Left colon (tissue), 2 donors: Measurements from ENCODE around the gene JDP2. TPM values are rescaled to one million over a fixed set of nuclear protein-coding genes. Genes with fewer than 3 reads are reported as not detected.

ENCODE experiments used
- ATAC-seq: fragments of 200-7000 bp; cut with Tn5 transposase; one replicate; pipeline ENCODE4 v1.9.1; 2020; ENCODE audit warnings: mild to moderate bottlenecking, moderate library complexity
- DNase-seq, 2 donors: peaks; one replicate each; pipeline ENCODE4 v3.0.0-alpha.2; 2020
- intact Hi-C, 2 donors: fragments of 100-400 bp; cut with DNase I in 1 of 2; cut with micrococcal nuclease in 1 of 2; formaldehyde crosslinking; loops; one replicate each; pipeline versions ENCODE4 v1.11.2 to v1.14.0; 2022; cut with DNase I, micrococcal nuclease
- total RNA-seq, 2 donors: library from RNA; stranded (reverse); fragmentation: NEBNext Ultra II Directional; extraction: Animal tissue kit (Norgen Biotek cat#: 25700); gene quantifications; one replicate each; pipeline ENCODE4 v1.2.1, GENCODE V29; 2021
- donor health status: DM: no; HTN: no; CAD: no.
- donor health status: DM: yes; HTN: yes; CAD: no.

The JDP2 gene
- total RNA-seq, 2 donors from 2014 or later, result 29.5 to 40.1 TPM

- intact Hi-C loops, result no loop called here
- DNase-seq (peak; percentile 70 to 84), ATAC-seq (peak; percentile 85)
Observed at GRCh38 chr14:75450381-75451276, 22.8 kb downstream of the JDP2 start.

- intact Hi-C loops, result no loop called here
- DNase-seq, result peak in 1 of 2 donors; percentile 30
- ATAC-seq, result no peak
Observed at GRCh38 chr14:75452324-75452723, 24.5 kb downstream of the JDP2 start.

GRCh38 chr14:75452900-75453816 lies 25.3 kb downstream of the JDP2 start:
- DNase-seq (peak in 1 of 2 donors; percentile 55), ATAC-seq (no peak)
- intact Hi-C loops, result no loop called here

GRCh38 chr14:75453817-75454434 lies 26.1 kb downstream of the JDP2 start:
- ATAC-seq (no peak), DNase-seq (no peak)
- intact Hi-C loops, result no loop called here

GRCh38 chr14:75454963-75455546 lies 27.2 kb downstream of the JDP2 start:
- intact Hi-C loops, result no loop called here
- DNase-seq, result peak in 1 of 2 donors; percentile 49
- no peak for ATAC-seq

- peak; percentile 13 for ATAC-seq
- intact Hi-C loops, result no loop called here
- DNase-seq, result no peak
Observed at GRCh38 chr14:75456069-75456996, 28.5 kb downstream of the JDP2 start.

GRCh38 chr14:75456997-75457335 lies 29.1 kb downstream of the JDP2 start:
- intact Hi-C loops, result no loop called here
- ATAC-seq (no peak), DNase-seq (no peak)

- DNase-seq (no peak), ATAC-seq (no peak)
- intact Hi-C loops, result no loop called here
Observed at GRCh38 chr14:75457648-75458165, 29.9 kb downstream of the JDP2 start.

- ATAC-seq, result no peak
- intact Hi-C loops, result no loop called here
- DNase-seq, result no peak
Observed at GRCh38 chr14:75458305-75458704, 30.5 kb downstream of the JDP2 start.

- intact Hi-C loops, result no loop called here
- DNase-seq (peak; percentile 74 to 79), ATAC-seq (peak; percentile 84)
Observed at GRCh38 chr14:75459099-75459741, 31.4 kb downstream of the JDP2 start.

GRCh38 chr14:75459791-75460190 lies 32.0 kb downstream of the JDP2 start:
- intact Hi-C loops, result no loop called here
- no peak for DNase-seq
- no peak for ATAC-seq

- ATAC-seq (no peak), DNase-seq (no peak)
- intact Hi-C loops, result no loop called here
Observed at GRCh38 chr14:75460394-75460793, 32.6 kb downstream of the JDP2 start.

GRCh38 chr14:75461303-75461702 lies 33.5 kb downstream of the JDP2 start:
- DNase-seq, result no peak
- intact Hi-C loops, result no loop called here

GRCh38 chr14:75461755-75462349 lies 34.0 kb downstream of the JDP2 start:
- DNase-seq (no peak), ATAC-seq (no peak)

More at GRCh38 chr14:75461303-75461702, 33.5 kb downstream of the JDP2 start:
- no peak for ATAC-seq

GRCh38 chr14:75464626-75465025 lies 36.8 kb downstream of the JDP2 start:
- DNase-seq, result no peak
- no peak for ATAC-seq
- intact Hi-C loops, result no loop called here

More at GRCh38 chr14:75461755-75462349, 34.0 kb downstream of the JDP2 start:
- intact Hi-C loops, result no loop called here

GRCh38 chr14:75467763-75468162 lies 39.9 kb downstream of the JDP2 start:
- intact Hi-C loops, result no loop called here
- ATAC-seq, result no peak
- DNase-seq, result no peak

GRCh38 chr14:75469164-75469563 lies 41.3 kb downstream of the JDP2 start:
- no peak for DNase-seq
- intact Hi-C loops, result no loop called here

More at GRCh38 chr14:75469164-75469563, 41.3 kb downstream of the JDP2 start:
- ATAC-seq, result no peak
